Forelimb muscle (tissue), 1 donor: ENCODE results near the gene ITPR2. TPM values are rescaled to one million over a fixed set of nuclear protein-coding genes. Genes with fewer than 3 reads are reported as not detected.
A peak's percentile ranks its signal among the peaks of the same experiment; 100 is the strongest.
"Not testable (repeated sequence)": the region's sequence is repeated elsewhere in the genome, so short reads cannot be mapped to it uniquely, and the experiment has no call there.

ENCODE experiments used
- DNase-seq: peaks from one replicate; pipeline ENCODE4 v3.0.0-alpha.2; 2013; ENCODE audit warnings: low read depth
- polyA plus RNA-seq: library from polyadenylated mRNA; unstranded; fragments of 120-200 nt; gene quantifications from one replicate; pipeline ENCODE4 v1.2.1, GENCODE V29; 2013; ENCODE audit not compliant: insufficient read length

The ITPR2 gene
- polyA plus RNA-seq, 1 donor, result 2.7 TPM

GRCh38 chr12:26465419-26466097 lies 367.4 kb downstream of the ITPR2 start:
- DNase-seq, result no peak

GRCh38 chr12:26461776-26462175 lies 371.2 kb downstream of the ITPR2 start:
- no peak for DNase-seq

- no peak for DNase-seq
Measured at GRCh38 chr12:26460361-26460760, 372.6 kb downstream of the ITPR2 start.

- DNase-seq, result no peak
Measured at GRCh38 chr12:26455936-26456574, 376.9 kb downstream of the ITPR2 start.

GRCh38 chr12:26453246-26453645 lies 379.7 kb downstream of the ITPR2 start:
- DNase-seq, result no peak

- DNase-seq, result no peak
Measured at GRCh38 chr12:26452511-26452910, 380.5 kb downstream of the ITPR2 start.

- no peak for DNase-seq
Measured at GRCh38 chr12:26451763-26452162, 381.2 kb downstream of the ITPR2 start.

GRCh38 chr12:26445909-26446308 lies 387.1 kb downstream of the ITPR2 start:
- no peak for DNase-seq

GRCh38 chr12:26443309-26443708 lies 389.7 kb downstream of the ITPR2 start:
- no peak for DNase-seq

- no peak for DNase-seq
Measured at GRCh38 chr12:26441434-26441833, 391.6 kb downstream of the ITPR2 start.

GRCh38 chr12:26435069-26435404 lies 398.0 kb downstream of the ITPR2 start:
- no peak for DNase-seq

- DNase-seq, result peak; percentile 6
Measured at GRCh38 chr12:26434299-26435068, 398.5 kb downstream of the ITPR2 start.

- not testable (repeated sequence) for DNase-seq
Measured at GRCh38 chr12:26433701-26434100, 399.3 kb downstream of the ITPR2 start.

GRCh38 chr12:26431211-26431610 lies 401.8 kb downstream of the ITPR2 start:
- DNase-seq, result no peak

GRCh38 chr12:26430596-26430995 lies 402.4 kb downstream of the ITPR2 start:
- DNase-seq, result not testable (repeated sequence)

- DNase-seq, result no peak
Measured at GRCh38 chr12:26429070-26429691, 403.8 kb downstream of the ITPR2 start.

GRCh38 chr12:26428420-26428819 lies 404.6 kb downstream of the ITPR2 start:
- no peak for DNase-seq

GRCh38 chr12:26426652-26427051 lies 406.3 kb downstream of the ITPR2 start:
- no peak for DNase-seq

- DNase-seq, result no peak
Measured at GRCh38 chr12:26425587-26426260, 407.3 kb downstream of the ITPR2 start.

- no peak for DNase-seq
Measured at GRCh38 chr12:26422839-26423398, 410.1 kb downstream of the ITPR2 start.

GRCh38 chr12:26416550-26416949 lies 416.4 kb downstream of the ITPR2 start:
- DNase-seq, result no peak

GRCh38 chr12:26410689-26411088 lies 422.3 kb downstream of the ITPR2 start:
- no peak for DNase-seq
